Upper lobe of left lung (tissue), 6 donors: ENCODE measurements around the gene AKR1B1. TPM values are rescaled to one million over a fixed set of nuclear protein-coding genes. Genes with fewer than 3 reads are reported as not detected.
A peak's percentile ranks its signal among the peaks of the same experiment; 100 is the strongest.

Experiments
- ATAC-seq, 2 donors: fragments of 200-7000 bp; cut with Tn5 transposase; one replicate each; pipeline ENCODE4 v1.9.1; 2022; ENCODE audit warnings: mild to moderate bottlenecking in 2 of 2, moderate library complexity in 2 of 2; ENCODE audit not compliant: low FRiP score in 2 of 2
- DNase-seq, 2 donors: peaks; one replicate each; pipeline ENCODE4 v3.0.0-alpha.2; 2019 to 2020
- H3K27ac ChIP-seq, 4 donors: fragments of 200-600 bp; sonication (generic); one replicate each; pipeline ENCODE4 v1.5.1; 2016 to 2019
- H3K27me3 ChIP-seq, 4 donors: fragments of 200-600 bp; sonication (generic); one replicate each; pipeline ENCODE4 v1.5.1; 2017 to 2019
- H3K36me3 ChIP-seq, 4 donors: fragments of 200-600 bp; sonication (generic); one replicate each; pipeline ENCODE4 v1.5.1; 2016 to 2019
- H3K4me1 ChIP-seq, 4 donors: fragments of 200-600 bp; sonication (generic); one replicate each; pipeline ENCODE4 v1.5.1; 2018 to 2019
- H3K4me3 ChIP-seq, 4 donors: fragments of 200-600 bp; sonication (generic); one replicate each; pipeline ENCODE4 v1.5.1; 2017 to 2019; ENCODE audit warnings: mild to moderate bottlenecking in 2 of 4, moderate library complexity in 1 of 4
- H3K9me3 ChIP-seq, 4 donors: fragments of 200-600 bp; sonication (generic); one replicate each; pipeline ENCODE4 v1.5.1; 2018 to 2019
- CTCF ChIP-seq, 6 experiments: fragments of 450-650 bp in 4 of 6; fragments of 200-600 bp in 2 of 6; sonication (generic) in 2 of 6; IDR thresholded peaks; one replicate each; pipeline ENCODE4 v1.5.1; 2016 to 2019; ENCODE audit warnings: antibody characterized with exemption in 6 of 6
- EP300 ChIP-seq, 4 donors: sonication (generic); formaldehyde crosslinking; IDR thresholded peaks; one replicate each; pipeline ENCODE4 v1.5.1; 2017; ENCODE audit warnings: antibody characterized with exemption in 4 of 4, control low read depth in 2 of 4
- POLR2A ChIP-seq, 4 donors: fragments of 450-650 bp; IDR thresholded peaks; one replicate each; pipeline ENCODE4 v1.5.1; 2016 to 2017; ENCODE audit warnings: antibody characterized with exemption in 4 of 4, mild to moderate bottlenecking in 2 of 4
- POLR2AphosphoS5 ChIP-seq, 2 donors: sonication (generic); formaldehyde crosslinking; IDR thresholded peaks; one replicate each; pipeline ENCODE4 v1.5.1; 2017; ENCODE audit warnings: antibody characterized with exemption in 2 of 2
- WGBS, 2 donors: methylation state at CpG; one replicate each; pipeline ENCODE4 v1.1.5; 2017 to 2018; 5-methylcytosine and 5-hydroxymethylcytosine counted together
- total RNA-seq, 6 donors: library from RNA; depleted of rRNA in 4 of 6; stranded (reverse); fragments of >200 nt in 4 of 6; gene quantifications; one replicate each; pipeline versions ENCODE4 v1.1.0 to v1.2.1, GENCODE V29; 2016 to 2021
- donor health status: DM: no; HTN: no; CAD: no; lungs with moderate emphysema.
- donor health status: DM: no; HTN: yes; CAD: no; lungs with severe emphysema.

The AKR1B1 gene
- total RNA-seq, 6 donors from 2014 or later = 39.2 to 108 (median 93.1) TPM

GRCh38 chr7:134449680-134450079, 9.2 kb downstream of the AKR1B1 start:
- Histone ChIP-seq H3K36me3 (peaks cover 14 to 65% (median 46%) of the 10 kb centered on the region in 4 donors), H3K27me3 (no peaks in the 10 kb centered on the region), H3K4me1 (peaks cover 16 to 31% (median 17%) of the 10 kb centered on the region in 4 donors), H3K27ac (no peak overlapping the region), H3K4me3 (no peak overlapping the region), H3K9me3 (no peaks in the 10 kb centered on the region)
- DNase-seq (no peak), ATAC-seq (no peak)
- 72 to 90% methylated on average over 7 of the region's 7 CpGs for WGBS, 2 donors
- TF ChIP-seq POLR2AphosphoS5 (IDR thresholded peaks at IDR 0.05) = no peak
- no peak for TF ChIP-seq CTCF (IDR thresholded peaks at IDR 0.05)
- no peak for TF ChIP-seq POLR2A (IDR thresholded peaks at IDR 0.05)
- no peak for TF ChIP-seq EP300 (IDR thresholded peaks at IDR 0.05)

DNA sequence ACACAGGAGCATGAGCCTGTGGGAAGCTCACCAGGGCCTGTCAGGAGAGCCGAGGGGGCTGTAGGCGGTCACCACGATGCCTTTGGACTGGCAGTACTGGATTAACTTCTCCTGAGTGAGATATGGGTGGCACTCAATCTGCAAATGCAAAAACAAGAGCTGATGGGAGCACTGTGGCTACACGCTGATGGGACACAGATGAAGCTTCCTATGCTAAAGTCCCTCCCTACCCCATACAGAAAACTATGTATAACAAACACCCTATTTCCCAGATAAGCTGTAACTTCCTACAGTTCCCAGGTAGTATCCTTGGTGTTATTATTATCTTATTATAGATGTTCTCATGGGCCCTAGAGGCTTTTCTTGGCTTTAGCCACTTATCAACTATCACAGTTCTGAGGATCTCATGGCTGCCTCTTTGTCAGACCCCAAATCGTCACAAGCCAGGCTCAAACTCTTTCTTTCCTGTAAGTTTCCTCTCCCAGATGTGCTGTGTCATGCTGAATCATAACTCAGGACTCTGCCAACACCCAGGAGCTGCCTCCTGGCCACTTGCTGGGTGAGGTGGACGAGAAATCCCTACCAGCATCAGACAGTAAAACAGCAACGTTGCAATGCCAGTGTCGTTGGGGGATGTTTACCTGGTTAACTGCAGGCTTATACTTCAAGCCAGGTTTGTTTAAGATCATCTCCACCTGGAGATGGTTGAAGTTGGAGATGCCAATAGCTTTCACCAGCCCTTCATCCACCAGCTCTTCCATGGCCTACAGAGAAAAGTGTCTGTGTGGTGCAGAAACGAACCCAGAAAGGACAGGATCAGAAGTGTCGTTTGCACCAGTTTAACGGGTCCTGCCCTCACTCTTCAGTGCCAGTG, 10.3 kb downstream of the AKR1B1 start:
- Histone ChIP-seq H3K9me3 (no peaks in the 10 kb centered on the region), H3K36me3 (peaks cover 14 to 76% (median 56%) of the 10 kb centered on the region in 4 donors), H3K4me3 (no peak overlapping the region), H3K27me3 (no peaks in the 10 kb centered on the region), H3K4me1 (peaks cover 5 to 20% (median 9%) of the 10 kb centered on the region in 4 donors), H3K27ac (no peak overlapping the region)
- no peak for TF ChIP-seq EP300 (IDR thresholded peaks at IDR 0.05)
- no peak for TF ChIP-seq CTCF (IDR thresholded peaks at IDR 0.05)
- TF ChIP-seq POLR2AphosphoS5 (IDR thresholded peaks at IDR 0.05) = no peak
- TF ChIP-seq POLR2A (IDR thresholded peaks at IDR 0.05) = no peak
- ATAC-seq (no peak), DNase-seq (no peak)
- WGBS, 2 donors = 76 to 91% methylated on average over 11 of the region's 11 CpGs

- no peaks in the 10 kb centered on the region for H3K9me3 ChIP-seq
- peaks cover 21 to 88% (median 65%) of the 10 kb centered on the region in 4 donors for H3K36me3 ChIP-seq
- no peak overlapping the region for H3K27ac ChIP-seq
- no peak for DNase-seq
- H3K4me3 ChIP-seq = no peak overlapping the region
- peaks cover 0 to 9% (median 0%) of the 10 kb centered on the region in 4 donors for H3K4me1 ChIP-seq
- TF ChIP-seq CTCF (IDR thresholded peaks at IDR 0.05) (no peak), POLR2A (IDR thresholded peaks at IDR 0.05) (no peak), POLR2AphosphoS5 (IDR thresholded peaks at IDR 0.05) (no peak), EP300 (IDR thresholded peaks at IDR 0.05) (no peak)
- no peak for ATAC-seq
- no peaks in the 10 kb centered on the region for H3K27me3 ChIP-seq
- WGBS, 2 donors = 90 to 94% methylated on average over 8 to 9 of the region's 9 CpGs
Observed at GRCh38 chr7:134447383-134447782, 11.5 kb downstream of the AKR1B1 start.

- H3K36me3 ChIP-seq = peaks cover 21 to 93% (median 67%) of the 10 kb centered on the region in 4 donors
- TF ChIP-seq POLR2A (IDR thresholded peaks at IDR 0.05) (no peak), CTCF (IDR thresholded peaks at IDR 0.05) (no peak)
- H3K4me1 ChIP-seq = peaks cover 0 to 6% (median 0%) of the 10 kb centered on the region in 4 donors
- no peaks in the 10 kb centered on the region for H3K9me3 ChIP-seq
- DNase-seq (no peak), ATAC-seq (peak in 1 of 2 donors; percentile 17)
- no peak overlapping the region for H3K4me3 ChIP-seq
- WGBS, 2 donors = 99 to 100% methylated on average over 1 to 9 of the region's 10 CpGs
- H3K27ac ChIP-seq = no peak overlapping the region
- no peaks in the 10 kb centered on the region for H3K27me3 ChIP-seq
Observed at GRCh38 chr7:134446923-134447322, 12.0 kb downstream of the AKR1B1 start.
